Measurements from ENCODE around the gene FUZ.

FUZ gene

DNA sequence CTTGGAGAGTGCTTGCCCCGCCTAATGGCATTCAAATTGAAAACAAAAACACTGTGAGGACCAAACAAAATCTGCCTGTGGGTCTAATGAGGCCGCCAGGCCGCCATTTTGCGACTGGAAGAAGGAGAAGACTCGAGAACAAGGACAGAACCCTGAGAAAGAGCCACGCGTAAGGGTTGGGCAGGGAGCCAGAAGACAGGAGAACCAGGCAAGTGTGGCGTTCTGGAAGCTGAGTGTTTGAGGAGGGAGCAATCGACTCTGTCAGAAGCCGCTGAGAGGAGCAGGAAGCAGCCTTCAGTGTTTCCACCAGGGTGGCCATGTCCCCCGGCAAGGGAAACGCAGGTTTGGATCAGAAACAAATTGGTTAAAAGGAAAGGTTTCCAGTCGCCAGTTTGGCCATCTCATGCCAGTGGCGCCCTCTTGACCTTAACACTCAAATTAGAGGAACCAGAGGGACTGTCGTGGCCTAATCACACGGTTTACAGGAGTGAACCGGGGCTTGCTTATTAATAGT, 27.7 kb upstream of the FUZ start:
- no peak for TF ChIP-seq FOXP2 (optimal IDR thresholded peaks at IDR 0.05; ENCODE audit: borderline replicate concordance, extremely low read depth, extremely low read length, insufficient read depth)
- TF ChIP-seq POLR2AphosphoS5 (IDR thresholded peaks at IDR 0.05; ENCODE audit: low read depth, low read length), result no peak
- no peak for TF ChIP-seq SIN3A (IDR thresholded peaks at IDR 0.05; ENCODE audit: borderline replicate concordance, insufficient read depth, low read length)
- no peak for TF ChIP-seq TAF1 (IDR thresholded peaks at IDR 0.05; ENCODE audit: borderline replicate concordance, insufficient read depth, low read length)
- TF ChIP-seq, protein P1, sequence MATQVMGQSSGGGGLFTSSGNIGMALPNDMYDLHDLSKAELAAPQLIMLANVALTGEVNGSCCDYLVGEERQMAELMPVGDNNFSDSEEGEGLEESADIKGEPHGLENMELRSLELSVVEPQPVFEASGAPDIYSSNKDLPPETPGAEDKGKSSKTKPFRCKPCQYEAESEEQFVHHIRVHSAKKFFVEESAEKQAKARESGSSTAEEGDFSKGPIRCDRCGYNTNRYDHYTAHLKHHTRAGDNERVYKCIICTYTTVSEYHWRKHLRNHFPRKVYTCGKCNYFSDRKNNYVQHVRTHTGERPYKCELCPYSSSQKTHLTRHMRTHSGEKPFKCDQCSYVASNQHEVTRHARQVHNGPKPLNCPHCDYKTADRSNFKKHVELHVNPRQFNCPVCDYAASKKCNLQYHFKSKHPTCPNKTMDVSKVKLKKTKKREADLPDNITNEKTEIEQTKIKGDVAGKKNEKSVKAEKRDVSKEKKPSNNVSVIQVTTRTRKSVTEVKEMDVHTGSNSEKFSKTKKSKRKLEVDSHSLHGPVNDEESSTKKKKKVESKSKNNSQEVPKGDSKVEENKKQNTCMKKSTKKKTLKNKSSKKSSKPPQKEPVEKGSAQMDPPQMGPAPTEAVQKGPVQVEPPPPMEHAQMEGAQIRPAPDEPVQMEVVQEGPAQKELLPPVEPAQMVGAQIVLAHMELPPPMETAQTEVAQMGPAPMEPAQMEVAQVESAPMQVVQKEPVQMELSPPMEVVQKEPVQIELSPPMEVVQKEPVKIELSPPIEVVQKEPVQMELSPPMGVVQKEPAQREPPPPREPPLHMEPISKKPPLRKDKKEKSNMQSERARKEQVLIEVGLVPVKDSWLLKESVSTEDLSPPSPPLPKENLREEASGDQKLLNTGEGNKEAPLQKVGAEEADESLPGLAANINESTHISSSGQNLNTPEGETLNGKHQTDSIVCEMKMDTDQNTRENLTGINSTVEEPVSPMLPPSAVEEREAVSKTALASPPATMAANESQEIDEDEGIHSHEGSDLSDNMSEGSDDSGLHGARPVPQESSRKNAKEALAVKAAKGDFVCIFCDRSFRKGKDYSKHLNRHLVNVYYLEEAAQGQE (IDR thresholded peaks at IDR 0.05; ENCODE audit: insufficient read depth in 1 of 2, low read depth in 2 of 2, low read length in 2 of 2), result no peak

- TF ChIP-seq, protein P1 (IDR thresholded peaks at IDR 0.05; ENCODE audit: insufficient read depth in 1 of 2, low read depth in 2 of 2, low read length in 2 of 2), result no peak
- TF ChIP-seq SIN3A (IDR thresholded peaks at IDR 0.05; ENCODE audit: borderline replicate concordance, insufficient read depth, low read length), result no peak
- no peak for TF ChIP-seq POLR2AphosphoS5 (IDR thresholded peaks at IDR 0.05; ENCODE audit: low read depth, low read length)
- TF ChIP-seq TAF1 (IDR thresholded peaks at IDR 0.05; ENCODE audit: borderline replicate concordance, insufficient read depth, low read length), result no peak
- no peak for TF ChIP-seq FOXP2 (optimal IDR thresholded peaks at IDR 0.05; ENCODE audit: borderline replicate concordance, extremely low read depth, extremely low read length, insufficient read depth)
Observed at GRCh38 chr19:49840321-49840720, 27.2 kb upstream of the FUZ start.

GRCh38 chr19:49839713-49840112, 26.6 kb upstream of the FUZ start:
- TF ChIP-seq, protein P1 (IDR thresholded peaks at IDR 0.05; ENCODE audit: insufficient read depth in 1 of 2, low read depth in 2 of 2, low read length in 2 of 2), result no peak
- TF ChIP-seq TAF1 (IDR thresholded peaks at IDR 0.05; ENCODE audit: borderline replicate concordance, insufficient read depth, low read length), result no peak
- TF ChIP-seq FOXP2 (optimal IDR thresholded peaks at IDR 0.05; ENCODE audit: borderline replicate concordance, extremely low read depth, extremely low read length, insufficient read depth), result no peak
- no peak for TF ChIP-seq POLR2AphosphoS5 (IDR thresholded peaks at IDR 0.05; ENCODE audit: low read depth, low read length)
- TF ChIP-seq SIN3A (IDR thresholded peaks at IDR 0.05; ENCODE audit: borderline replicate concordance, insufficient read depth, low read length), result no peak

- TF ChIP-seq, protein P1 (IDR thresholded peaks at IDR 0.05; ENCODE audit: insufficient read depth in 1 of 2, low read depth in 2 of 2, low read length in 2 of 2), result no peak
- TF ChIP-seq SIN3A (IDR thresholded peaks at IDR 0.05; ENCODE audit: borderline replicate concordance, insufficient read depth, low read length) (no peak), TAF1 (IDR thresholded peaks at IDR 0.05; ENCODE audit: borderline replicate concordance, insufficient read depth, low read length) (no peak), FOXP2 (optimal IDR thresholded peaks at IDR 0.05; ENCODE audit: borderline replicate concordance, extremely low read depth, extremely low read length, insufficient read depth) (no peak), POLR2AphosphoS5 (IDR thresholded peaks at IDR 0.05; ENCODE audit: low read depth, low read length) (no peak)
Observed at GRCh38 chr19:49838885-49839588, 25.9 kb upstream of the FUZ start.
